Neural progenitor cell (in vitro differentiated cells): ENCODE results near the gene ILRUN.

ENCODE experiments used
- CTCF ChIP-seq: fragments of 200-600 bp; sonication (generic); IDR thresholded peaks from 2 replicates; pipeline ENCODE4 v1.5.1; 2017; ENCODE audit warnings: antibody characterized with exemption, mild to moderate bottlenecking
- EZH2 ChIP-seq: fragments of 200-600 bp; sonication (generic); IDR thresholded peaks from 2 replicates; pipeline ENCODE4 v1.6.1; 2017; ENCODE audit warnings: antibody characterized with exemption, mild to moderate bottlenecking, moderate library complexity
- EZH2phosphoT487 ChIP-seq: fragments of 200-600 bp; sonication (generic); IDR thresholded peaks from 2 replicates; pipeline ENCODE4 v1.6.1; 2017; ENCODE audit warnings: antibody characterized with exemption

- TF ChIP-seq CTCF (no peak), EZH2 (no peak), EZH2phosphoT487 (no peak)
These were observed 22.3 kb downstream of the ILRUN start for GRCh38 chr6:34674268-34674639.
